Measurements from ENCODE around the gene CCL3.
"Not testable (repeated sequence)": the region's sequence is repeated elsewhere in the genome, so short reads cannot be mapped to it uniquely, and the experiment has no call there.

Gene CCL3

DNA sequence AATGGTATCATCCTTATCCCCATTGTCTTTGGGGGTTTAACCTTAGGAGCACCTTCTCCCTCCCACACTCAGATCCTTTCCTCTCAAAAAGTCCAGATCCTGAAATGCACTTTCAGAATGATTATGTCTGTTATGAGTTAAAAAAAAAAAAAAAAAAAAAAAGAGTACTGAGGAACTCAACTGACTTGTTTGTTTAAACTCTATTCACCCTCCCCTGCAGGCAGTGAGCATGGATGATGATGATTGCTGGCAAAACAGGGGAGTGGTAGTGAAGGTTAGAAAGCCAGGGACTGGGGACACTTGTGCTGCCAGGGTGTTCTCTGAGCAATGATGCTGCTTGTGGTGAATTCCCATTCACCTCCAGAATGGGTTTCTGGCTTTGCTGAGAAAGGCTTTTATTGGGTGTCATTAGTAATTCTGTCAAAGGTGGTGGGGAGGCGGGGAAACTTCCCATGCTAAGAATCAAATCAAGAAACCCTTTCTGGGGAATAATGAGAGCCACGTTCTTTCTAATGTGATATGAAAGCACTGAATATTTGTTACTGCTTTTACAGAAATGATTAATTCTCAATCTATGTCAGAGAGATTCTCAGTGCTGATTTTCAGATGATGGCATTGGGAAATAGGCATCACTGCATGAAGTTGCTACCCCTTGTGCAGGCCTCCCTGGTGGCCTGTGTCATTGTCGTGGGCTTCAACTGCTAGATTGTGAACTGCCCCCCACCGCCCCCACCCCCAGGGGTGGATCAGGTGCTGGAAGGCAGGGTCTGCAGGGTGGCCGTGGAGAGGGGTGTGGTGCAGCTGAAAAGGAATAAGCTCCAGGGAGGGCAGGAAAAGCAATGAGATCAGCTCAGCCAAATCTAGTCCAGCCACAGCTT lies 27.8 kb upstream of the CCL3 start:
- 100% methylated on average over 1 of the region's 5 CpGs for WGBS (ENCODE audit: insufficient coverage)
- H3K27ac ChIP-seq (ENCODE audit: insufficient read depth in 1 of 2, low read depth in 1 of 2, low read length in 2 of 2, poor library complexity in 1 of 2, severe bottlenecking in 2 of 2), result no peak overlapping the region
- H3K36me3 ChIP-seq (ENCODE audit: control insufficient read depth in 4 of 4, insufficient read depth in 4 of 4, low read length in 3 of 4), result no peaks in the 10 kb centered on the region
- ChIA-PET POLR2A (no interaction called here), CTCF (interaction anchor here (1.4 to 4.4 kb wide), 5 partner anchors 11 to 33 kb away, joined by 5 to 23 read pairs (median 12); no protein-coding TSS in a partner anchor)
- no peaks in the 10 kb centered on the region for H3K4me1 ChIP-seq (ENCODE audit: control extremely low read depth in 1 of 4, control insufficient read depth in 4 of 4, insufficient read depth in 4 of 4, low read length in 3 of 4)
- H3K27me3 ChIP-seq (replicated peaks in 2 of 5; ENCODE audit: control insufficient read depth in 4 of 5, insufficient read depth in 5 of 5, low read length in 4 of 5), result no peaks in the 10 kb centered on the region
- H3K4me3 ChIP-seq (ENCODE audit: control insufficient read depth in 1 of 7, extremely low read depth in 1 of 7, insufficient read depth in 4 of 7, low read depth in 2 of 7, low read length in 6 of 7), result no peak overlapping the region
- peaks cover 0 to 1% (median 0%) of the 10 kb centered on the region in 5 experiments for H3K9me3 ChIP-seq (ENCODE audit: control extremely low read depth in 1 of 5, control insufficient read depth in 4 of 5, insufficient read depth in 2 of 5, low read depth in 1 of 5, low read length in 4 of 5)
- no peak for DNase-seq

DNA sequence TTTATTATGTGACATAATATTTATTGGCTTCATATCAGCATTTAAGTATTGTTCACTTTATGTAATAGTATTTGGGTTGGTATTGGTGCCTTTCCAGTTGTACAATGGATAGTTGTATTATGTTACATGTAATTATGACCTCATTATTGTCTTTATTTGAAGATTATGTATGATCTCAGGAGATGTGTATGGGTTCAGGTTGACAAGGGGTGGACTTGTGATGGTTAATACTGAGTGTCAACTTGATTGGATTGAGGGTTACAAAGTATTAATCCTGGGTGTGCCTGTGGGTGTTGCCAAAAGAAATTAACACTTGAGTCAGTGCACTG lies 25.7 kb upstream of the CCL3 start:
- H3K4me3 ChIP-seq (ENCODE audit: control insufficient read depth in 1 of 7, extremely low read depth in 1 of 7, insufficient read depth in 4 of 7, low read depth in 2 of 7, low read length in 6 of 7); H3K36me3 ChIP-seq (ENCODE audit: control insufficient read depth in 4 of 4, insufficient read depth in 4 of 4, low read length in 3 of 4); H3K27ac ChIP-seq (ENCODE audit: insufficient read depth in 1 of 2, low read depth in 1 of 2, low read length in 2 of 2, poor library complexity in 1 of 2, severe bottlenecking in 2 of 2); DNase-seq; H3K9me3 ChIP-seq (ENCODE audit: control extremely low read depth in 1 of 5, control insufficient read depth in 4 of 5, insufficient read depth in 2 of 5, low read depth in 1 of 5, low read length in 4 of 5); H3K4me1 ChIP-seq (ENCODE audit: control extremely low read depth in 1 of 4, control insufficient read depth in 4 of 4, insufficient read depth in 4 of 4, low read length in 3 of 4); POLR2A ChIA-PET; H3K27me3 ChIP-seq (replicated peaks in 2 of 5; ENCODE audit: control insufficient read depth in 4 of 5, insufficient read depth in 5 of 5, low read length in 4 of 5): not testable (repeated sequence)
- CTCF ChIA-PET, result interaction anchor here (1.3 to 1.7 kb wide), 2 partner anchors 16 to 42 kb away, joined by 4 to 6 read pairs; no protein-coding TSS in a partner anchor

DNA sequence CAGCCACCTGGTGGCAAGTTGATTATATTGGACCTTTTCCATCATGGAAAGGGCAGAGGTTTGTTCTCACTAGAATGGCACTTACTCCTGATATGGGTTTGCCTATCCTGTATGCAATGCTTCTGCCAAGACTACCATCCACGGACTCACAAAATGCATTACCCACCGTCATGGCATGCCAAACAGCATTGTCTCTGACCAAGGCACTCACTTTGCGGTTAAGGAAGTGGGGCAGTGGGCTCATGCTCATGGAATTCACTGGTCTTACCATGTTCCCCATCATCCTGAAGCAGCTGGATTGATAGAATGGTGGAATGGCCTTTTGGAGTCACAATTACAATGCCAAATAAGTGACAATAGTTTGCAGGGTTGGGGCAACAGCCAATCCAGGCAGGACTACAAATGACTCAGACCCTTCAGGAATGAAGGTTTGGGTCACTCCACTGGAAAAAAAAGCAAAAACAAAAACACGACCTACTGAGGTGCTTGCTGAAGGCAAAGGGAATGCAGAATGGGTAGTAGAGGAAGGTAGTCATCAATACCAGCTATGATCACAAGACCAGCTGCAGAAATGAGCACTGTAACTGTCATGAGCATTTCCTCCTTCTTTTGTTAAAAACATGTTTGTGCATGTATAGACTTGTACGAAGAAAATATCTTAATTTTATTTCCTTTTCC lies 25.2 kb upstream of the CCL3 start:
- H3K9me3 ChIP-seq (ENCODE audit: control extremely low read depth in 1 of 5, control insufficient read depth in 4 of 5, insufficient read depth in 2 of 5, low read depth in 1 of 5, low read length in 4 of 5); POLR2A ChIA-PET; H3K4me3 ChIP-seq (ENCODE audit: control insufficient read depth in 1 of 7, extremely low read depth in 1 of 7, insufficient read depth in 4 of 7, low read depth in 2 of 7, low read length in 6 of 7); DNase-seq; H3K27me3 ChIP-seq (replicated peaks in 2 of 5; ENCODE audit: control insufficient read depth in 4 of 5, insufficient read depth in 5 of 5, low read length in 4 of 5); H3K36me3 ChIP-seq (ENCODE audit: control insufficient read depth in 4 of 4, insufficient read depth in 4 of 4, low read length in 3 of 4); H3K4me1 ChIP-seq (ENCODE audit: control extremely low read depth in 1 of 4, control insufficient read depth in 4 of 4, insufficient read depth in 4 of 4, low read length in 3 of 4); H3K27ac ChIP-seq (ENCODE audit: insufficient read depth in 1 of 2, low read depth in 1 of 2, low read length in 2 of 2, poor library complexity in 1 of 2, severe bottlenecking in 2 of 2): not testable (repeated sequence)
- WGBS (ENCODE audit: insufficient coverage), result 96% methylated on average over 3 of the region's 5 CpGs
- CTCF ChIA-PET, result interaction anchor here (1.3 kb wide), 1 partner anchor 41 kb away, joined by 4 read pairs; no protein-coding TSS in a partner anchor

DNA sequence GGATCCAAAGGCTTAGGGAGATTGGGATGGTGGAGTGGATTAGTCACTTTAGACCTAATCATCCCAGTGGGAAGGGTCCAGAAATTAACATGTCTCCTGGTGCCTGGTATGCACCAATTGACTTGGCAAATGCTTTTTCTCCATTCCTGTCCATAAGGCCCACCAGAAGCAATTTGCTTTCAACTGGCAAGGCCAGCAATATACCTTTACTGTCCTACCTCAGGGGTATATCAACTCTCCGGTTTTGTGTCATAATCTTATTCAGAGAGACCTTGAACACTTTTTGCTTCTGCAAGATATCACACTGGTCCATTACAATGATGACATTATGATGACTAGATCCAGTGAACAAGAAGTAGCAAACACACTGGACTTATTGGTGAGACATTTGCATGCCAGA lies 23.2 kb upstream of the CCL3 start:
- CTCF ChIA-PET, POLR2A ChIA-PET: not testable (repeated sequence)

DNA sequence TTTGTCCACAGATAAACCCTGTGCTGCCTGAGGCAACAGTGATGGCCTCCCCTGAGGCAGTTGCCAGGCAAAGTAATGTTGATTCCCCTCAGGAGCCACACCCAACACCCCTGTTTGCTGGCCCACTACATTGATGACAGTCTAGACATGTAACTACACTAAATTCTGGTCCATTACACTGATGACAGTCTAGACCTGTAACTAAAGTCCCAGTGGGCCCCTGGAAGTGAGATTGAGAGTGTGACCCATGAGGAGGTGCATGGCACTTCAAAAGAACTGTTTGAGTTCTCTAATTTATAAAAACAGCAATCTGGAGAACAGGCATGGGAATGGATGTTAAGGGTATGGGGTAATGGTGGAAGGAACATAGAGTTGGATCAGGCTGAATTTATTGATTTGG lies 22.6 kb upstream of the CCL3 start:
- CTCF ChIA-PET, result interaction anchor here (3.0 to 3.5 kb wide), 3 partner anchors 16 to 72 kb away, joined by 11 to 25 read pairs (median 13); no protein-coding TSS in a partner anchor

More for the DNA sequence above, 23.2 kb upstream of the CCL3 start:
- not testable (repeated sequence) for H3K9me3 ChIP-seq (ENCODE audit: control extremely low read depth in 1 of 5, control insufficient read depth in 4 of 5, insufficient read depth in 2 of 5, low read depth in 1 of 5, low read length in 4 of 5); H3K27me3 ChIP-seq (replicated peaks in 2 of 5; ENCODE audit: control insufficient read depth in 4 of 5, insufficient read depth in 5 of 5, low read length in 4 of 5); DNase-seq; H3K4me1 ChIP-seq (ENCODE audit: control extremely low read depth in 1 of 4, control insufficient read depth in 4 of 4, insufficient read depth in 4 of 4, low read length in 3 of 4); H3K36me3 ChIP-seq (ENCODE audit: control insufficient read depth in 4 of 4, insufficient read depth in 4 of 4, low read length in 3 of 4); H3K4me3 ChIP-seq (ENCODE audit: control insufficient read depth in 1 of 7, extremely low read depth in 1 of 7, insufficient read depth in 4 of 7, low read depth in 2 of 7, low read length in 6 of 7); H3K27ac ChIP-seq (ENCODE audit: insufficient read depth in 1 of 2, low read depth in 1 of 2, low read length in 2 of 2, poor library complexity in 1 of 2, severe bottlenecking in 2 of 2)
- 100% methylated on average over 1 of the region's 1 CpG for WGBS (ENCODE audit: insufficient coverage)

DNA sequence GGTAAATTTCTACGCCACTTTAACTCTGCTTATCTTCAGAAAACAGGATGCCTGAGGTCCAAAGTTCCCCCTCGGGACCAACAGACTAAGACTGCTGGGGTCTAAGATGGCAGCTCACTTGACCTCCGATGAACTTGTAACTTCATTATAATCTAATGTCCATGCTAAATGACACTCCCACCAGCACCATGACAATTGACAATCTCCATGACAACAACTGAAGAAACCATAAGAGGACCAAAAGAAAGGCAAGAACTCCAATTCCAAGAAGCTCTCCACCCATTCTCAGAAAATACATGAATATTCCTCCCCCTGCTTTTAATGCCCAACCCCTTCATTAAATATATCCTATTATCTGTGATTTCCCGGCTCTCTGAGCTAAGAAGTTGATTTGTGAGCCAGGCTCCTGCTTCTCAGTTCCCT lies 21.1 kb upstream of the CCL3 start:
- ChIA-PET CTCF (interaction anchor here (1.4 to 3.5 kb wide), 5 partner anchors 18 to 74 kb away, joined by 3 to 25 read pairs (median 11); no protein-coding TSS in a partner anchor), POLR2A (interaction anchor here (1.1 kb wide), 1 partner anchor 76 kb away, joined by 3 read pairs; no protein-coding TSS in a partner anchor)
- WGBS (ENCODE audit: insufficient coverage), result 89% methylated on average over 3 of the region's 4 CpGs
- H3K36me3 ChIP-seq (ENCODE audit: control insufficient read depth in 4 of 4, insufficient read depth in 4 of 4, low read length in 3 of 4), result no peaks in the 10 kb centered on the region
- no peak overlapping the region for H3K4me3 ChIP-seq (ENCODE audit: control insufficient read depth in 1 of 7, extremely low read depth in 1 of 7, insufficient read depth in 4 of 7, low read depth in 2 of 7, low read length in 6 of 7)
- H3K27ac ChIP-seq (ENCODE audit: insufficient read depth in 1 of 2, low read depth in 1 of 2, low read length in 2 of 2, poor library complexity in 1 of 2, severe bottlenecking in 2 of 2), result no peak overlapping the region
- H3K9me3 ChIP-seq (ENCODE audit: control extremely low read depth in 1 of 5, control insufficient read depth in 4 of 5, insufficient read depth in 2 of 5, low read depth in 1 of 5, low read length in 4 of 5), result peaks cover 0 to 7% (median 6%) of the 10 kb centered on the region in 5 experiments
- peaks cover 0 to 4% (median 0%) of the 10 kb centered on the region in 5 experiments for H3K27me3 ChIP-seq (replicated peaks in 2 of 5; ENCODE audit: control insufficient read depth in 4 of 5, insufficient read depth in 5 of 5, low read length in 4 of 5)
- DNase-seq, result peak in 2 of 3 donors; percentile 38 to 53
- peaks cover 0 to 3% (median 0%) of the 10 kb centered on the region in 4 experiments for H3K4me1 ChIP-seq (ENCODE audit: control extremely low read depth in 1 of 4, control insufficient read depth in 4 of 4, insufficient read depth in 4 of 4, low read length in 3 of 4)

More for the DNA sequence above, 22.6 kb upstream of the CCL3 start:
- H3K36me3 ChIP-seq (ENCODE audit: control insufficient read depth in 4 of 4, insufficient read depth in 4 of 4, low read length in 3 of 4), result no peaks in the 10 kb centered on the region
- H3K27ac ChIP-seq (ENCODE audit: insufficient read depth in 1 of 2, low read depth in 1 of 2, low read length in 2 of 2, poor library complexity in 1 of 2, severe bottlenecking in 2 of 2), result no peak overlapping the region
- H3K27me3 ChIP-seq (replicated peaks in 2 of 5; ENCODE audit: control insufficient read depth in 4 of 5, insufficient read depth in 5 of 5, low read length in 4 of 5), result no peaks in the 10 kb centered on the region
- H3K4me3 ChIP-seq (ENCODE audit: control insufficient read depth in 1 of 7, extremely low read depth in 1 of 7, insufficient read depth in 4 of 7, low read depth in 2 of 7, low read length in 6 of 7), result no peak overlapping the region
- H3K4me1 ChIP-seq (ENCODE audit: control extremely low read depth in 1 of 4, control insufficient read depth in 4 of 4, insufficient read depth in 4 of 4, low read length in 3 of 4), result peaks cover 0 to 2% (median 0%) of the 10 kb centered on the region in 4 experiments
- peaks cover 0 to 7% (median 6%) of the 10 kb centered on the region in 5 experiments for H3K9me3 ChIP-seq (ENCODE audit: control extremely low read depth in 1 of 5, control insufficient read depth in 4 of 5, insufficient read depth in 2 of 5, low read depth in 1 of 5, low read length in 4 of 5)
- POLR2A ChIA-PET, result no interaction called here
- DNase-seq, result no peak

DNA sequence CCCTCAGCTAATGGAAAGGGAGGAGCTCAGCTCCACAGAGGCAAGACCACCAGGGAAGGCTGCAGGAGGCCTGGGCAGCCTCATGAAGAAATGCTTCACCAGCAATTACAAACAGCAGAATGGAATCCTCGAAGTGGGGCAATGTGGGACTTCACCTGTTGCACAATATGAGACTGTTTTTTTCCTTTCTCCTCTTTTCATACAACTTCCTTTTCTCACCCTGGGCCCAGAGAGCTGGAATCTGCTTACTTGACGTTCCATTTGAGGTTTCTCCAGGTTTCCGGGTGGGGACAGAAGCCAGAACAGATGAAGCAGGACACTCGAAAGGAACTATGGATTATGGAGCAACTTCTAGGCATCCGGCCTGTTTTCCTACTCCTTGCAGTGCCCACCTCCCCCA lies 18.3 kb upstream of the CCL3 start:
- WGBS (ENCODE audit: insufficient coverage), result 91% methylated on average over 5 of the region's 5 CpGs
- CTCF ChIA-PET, result interaction anchor here (2.2 kb wide), 1 partner anchor 41 kb away, joined by 4 read pairs; no protein-coding TSS in a partner anchor

More for the DNA sequence above, 18.3 kb upstream of the CCL3 start:
- DNase-seq; H3K27ac ChIP-seq (ENCODE audit: insufficient read depth in 1 of 2, low read depth in 1 of 2, low read length in 2 of 2, poor library complexity in 1 of 2, severe bottlenecking in 2 of 2); H3K4me3 ChIP-seq (ENCODE audit: control insufficient read depth in 1 of 7, extremely low read depth in 1 of 7, insufficient read depth in 4 of 7, low read depth in 2 of 7, low read length in 6 of 7); H3K27me3 ChIP-seq (replicated peaks in 2 of 5; ENCODE audit: control insufficient read depth in 4 of 5, insufficient read depth in 5 of 5, low read length in 4 of 5); H3K4me1 ChIP-seq (ENCODE audit: control extremely low read depth in 1 of 4, control insufficient read depth in 4 of 4, insufficient read depth in 4 of 4, low read length in 3 of 4); H3K36me3 ChIP-seq (ENCODE audit: control insufficient read depth in 4 of 4, insufficient read depth in 4 of 4, low read length in 3 of 4); POLR2A ChIA-PET; H3K9me3 ChIP-seq (ENCODE audit: control extremely low read depth in 1 of 5, control insufficient read depth in 4 of 5, insufficient read depth in 2 of 5, low read depth in 1 of 5, low read length in 4 of 5): not testable (repeated sequence)

Data from common myeloid progenitor, CD34-positive (primary cell).